GM12874 (cell line): ENCODE data around the gene CNTNAP1.

Experiments
- TF ChIP-seq, protein P1 (sequence below): IDR thresholded peaks from 2 replicates; pipeline ENCODE4 v1.5.1; 2011; ENCODE audit warnings: low read depth, mild to moderate bottlenecking, control low read depth, low read length, moderate library complexity; ENCODE audit not compliant: insufficient read depth

Gene CNTNAP1

DNA sequence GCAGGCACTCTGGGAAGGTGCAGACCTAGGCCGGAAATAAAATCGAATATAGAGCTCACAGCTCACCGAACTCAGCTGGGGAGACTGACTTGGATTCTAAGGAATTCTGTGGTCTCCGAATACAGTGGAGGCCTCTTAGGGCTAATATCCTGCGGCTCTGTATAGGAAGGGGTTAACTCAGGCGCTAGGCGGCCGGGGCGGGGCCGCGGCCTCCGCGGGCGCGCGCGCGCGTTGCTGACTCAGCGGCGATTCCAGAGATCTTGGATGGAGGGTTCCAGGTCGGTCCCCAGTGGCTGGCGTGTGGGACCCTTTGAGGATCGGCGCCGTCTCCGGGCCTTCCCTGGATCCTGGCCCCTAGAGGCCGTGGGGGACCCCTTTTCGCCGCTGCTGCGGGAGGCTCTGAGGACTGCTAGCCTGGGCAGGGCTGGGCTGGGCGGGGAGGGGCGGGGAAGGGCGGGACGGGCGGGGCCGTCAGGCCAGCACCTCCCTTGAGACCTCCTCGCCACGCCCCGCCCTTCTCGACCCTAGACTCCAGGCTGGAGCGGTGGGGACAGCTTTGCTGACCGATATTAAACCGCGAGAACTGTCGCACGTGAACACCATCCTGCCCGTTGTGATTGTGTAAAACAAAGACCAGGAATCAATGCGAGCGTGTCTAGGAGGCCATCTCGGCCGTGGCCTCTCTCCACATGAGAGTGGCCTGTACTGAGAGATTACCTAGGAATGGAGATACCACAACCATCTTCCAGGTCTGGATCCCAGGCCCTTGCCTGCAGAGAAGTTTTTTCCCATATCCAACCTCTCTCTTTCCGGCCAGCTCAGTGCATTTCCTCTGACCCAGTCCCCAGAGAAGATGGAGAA lies 4.2 kb upstream of the CNTNAP1 start:
- TF ChIP-seq, protein P1, sequence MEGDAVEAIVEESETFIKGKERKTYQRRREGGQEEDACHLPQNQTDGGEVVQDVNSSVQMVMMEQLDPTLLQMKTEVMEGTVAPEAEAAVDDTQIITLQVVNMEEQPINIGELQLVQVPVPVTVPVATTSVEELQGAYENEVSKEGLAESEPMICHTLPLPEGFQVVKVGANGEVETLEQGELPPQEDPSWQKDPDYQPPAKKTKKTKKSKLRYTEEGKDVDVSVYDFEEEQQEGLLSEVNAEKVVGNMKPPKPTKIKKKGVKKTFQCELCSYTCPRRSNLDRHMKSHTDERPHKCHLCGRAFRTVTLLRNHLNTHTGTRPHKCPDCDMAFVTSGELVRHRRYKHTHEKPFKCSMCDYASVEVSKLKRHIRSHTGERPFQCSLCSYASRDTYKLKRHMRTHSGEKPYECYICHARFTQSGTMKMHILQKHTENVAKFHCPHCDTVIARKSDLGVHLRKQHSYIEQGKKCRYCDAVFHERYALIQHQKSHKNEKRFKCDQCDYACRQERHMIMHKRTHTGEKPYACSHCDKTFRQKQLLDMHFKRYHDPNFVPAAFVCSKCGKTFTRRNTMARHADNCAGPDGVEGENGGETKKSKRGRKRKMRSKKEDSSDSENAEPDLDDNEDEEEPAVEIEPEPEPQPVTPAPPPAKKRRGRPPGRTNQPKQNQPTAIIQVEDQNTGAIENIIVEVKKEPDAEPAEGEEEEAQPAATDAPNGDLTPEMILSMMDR = no peak

DNA sequence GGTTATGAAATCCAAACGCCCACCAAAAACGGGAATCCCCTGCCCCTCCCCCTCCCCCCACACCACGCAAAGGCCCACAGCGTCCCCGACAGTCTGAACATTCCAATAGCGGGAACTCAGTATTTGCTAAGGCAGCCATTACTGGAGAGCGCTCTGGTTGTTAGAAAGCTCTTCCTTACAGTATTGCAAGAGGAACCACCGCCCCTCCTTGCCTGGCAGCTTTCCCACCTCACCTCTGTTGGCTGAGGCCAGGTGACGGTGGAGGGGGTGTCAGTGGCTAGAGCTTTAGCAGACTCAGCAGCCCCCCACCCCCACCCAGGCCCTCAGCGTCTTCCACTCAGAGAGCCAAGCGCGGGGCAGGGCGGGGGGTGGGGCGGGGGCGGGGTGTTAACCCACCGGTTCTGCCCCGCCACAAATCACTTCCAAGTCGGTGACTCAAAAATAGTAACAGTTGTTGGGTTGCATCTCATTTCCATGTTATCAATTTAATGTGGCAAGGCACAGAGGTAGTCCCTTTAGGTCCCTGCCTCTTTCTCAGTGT lies 3.3 kb upstream of the CNTNAP1 start:
- TF ChIP-seq, protein P1 = no peak

DNA sequence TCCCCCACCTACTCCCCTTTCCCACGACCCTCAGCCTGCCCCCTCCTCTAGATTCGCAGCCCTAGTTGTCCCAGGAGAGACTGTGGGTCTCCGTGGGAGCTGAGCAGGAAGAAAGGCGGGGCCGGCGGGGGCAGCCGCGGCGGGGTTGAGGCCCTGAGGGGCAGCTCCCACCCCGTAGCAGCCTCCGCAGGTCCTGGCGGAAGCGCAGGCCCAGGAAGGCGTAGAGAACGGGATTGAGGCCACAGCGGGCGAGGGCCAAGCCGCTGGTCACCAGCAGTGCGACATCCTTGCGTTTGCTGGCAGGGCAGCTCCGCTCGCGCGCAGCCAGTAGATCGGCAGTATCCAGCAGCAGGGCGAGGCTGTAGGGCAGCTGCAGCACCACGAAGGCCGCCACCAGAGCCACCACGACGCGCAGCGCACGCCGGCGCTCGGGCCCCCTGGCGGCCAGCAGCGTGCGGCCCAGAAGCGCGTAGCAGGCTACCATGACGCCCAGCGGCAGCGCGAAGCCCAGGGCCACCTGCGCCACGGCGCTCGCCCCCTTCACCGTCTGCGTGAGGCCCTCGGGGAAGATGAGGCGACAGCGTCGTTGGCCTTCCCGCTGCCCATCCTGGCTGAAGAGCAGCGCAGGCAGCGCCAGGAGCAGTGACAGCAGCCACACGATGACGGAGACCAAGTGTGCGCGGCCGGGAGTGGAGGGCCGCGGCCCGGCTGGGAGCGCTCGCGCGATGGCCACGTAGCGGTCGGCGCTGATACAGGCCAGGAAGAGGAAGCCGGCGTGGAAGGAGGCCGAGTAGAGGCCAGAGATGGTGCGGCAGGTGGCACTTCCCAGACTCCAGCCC lies 2.6 kb upstream of the CNTNAP1 start:
- TF ChIP-seq, protein P1 = peak; percentile 95

DNA sequence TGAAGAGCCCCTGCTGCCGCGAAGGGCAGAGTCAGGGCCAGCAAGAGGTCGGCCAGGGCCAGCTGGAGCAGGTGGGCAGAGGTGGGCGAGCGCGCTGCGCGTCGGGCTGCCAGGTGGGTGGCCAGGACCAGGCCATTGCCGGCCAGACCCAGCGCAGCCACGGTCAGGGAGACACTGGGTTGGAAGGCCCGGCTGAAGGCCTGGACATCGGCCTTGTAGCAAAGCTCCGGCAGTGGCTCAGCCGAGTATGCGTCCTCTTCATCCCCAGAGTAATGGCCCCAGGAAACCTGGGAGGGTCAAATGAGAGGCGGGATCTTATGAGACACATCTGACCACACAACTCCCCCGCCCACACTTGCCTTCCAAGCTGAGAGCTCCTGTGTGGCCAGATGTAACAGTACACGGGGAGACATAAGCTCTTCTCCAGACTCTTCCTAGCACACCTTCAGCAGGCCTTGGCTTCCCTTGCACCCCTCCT lies 2.0 kb upstream of the CNTNAP1 start:
- TF ChIP-seq, protein P1 = no peak

DNA sequence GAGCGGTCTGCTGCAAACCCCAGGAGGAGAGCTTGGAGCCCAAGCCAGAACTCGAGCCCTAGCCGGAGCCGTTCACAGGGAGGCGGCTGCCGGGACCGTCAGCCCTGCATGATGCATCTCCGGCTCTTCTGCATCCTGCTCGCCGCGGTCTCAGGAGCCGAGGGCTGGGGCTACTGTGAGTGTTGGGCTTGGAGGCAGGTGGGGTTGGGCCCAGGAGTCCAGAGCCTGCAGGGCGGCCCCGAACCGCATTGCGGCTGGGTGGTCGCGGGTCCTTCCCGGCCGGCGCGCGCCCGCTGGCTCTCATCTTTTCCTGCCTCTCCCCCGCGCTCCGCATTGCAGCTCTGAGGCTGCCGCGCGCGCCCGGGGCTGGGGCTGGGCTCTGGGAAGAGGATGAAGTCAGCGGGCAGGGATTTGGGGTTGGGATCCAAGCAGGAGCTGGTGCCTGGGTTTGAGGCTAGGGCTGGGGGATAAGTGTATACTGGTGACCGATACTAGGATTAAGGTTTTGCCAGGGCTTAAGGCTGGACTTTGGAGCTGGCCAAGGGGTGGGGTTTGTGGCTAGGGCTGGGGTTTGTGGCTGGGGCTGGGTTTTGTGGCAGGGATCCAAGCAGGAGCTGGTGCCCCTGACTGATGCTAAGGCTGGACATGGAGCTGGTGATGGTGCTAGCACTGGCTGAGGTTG lies 532 bp downstream of the CNTNAP1 start:
- TF ChIP-seq, protein P1 = no peak

DNA sequence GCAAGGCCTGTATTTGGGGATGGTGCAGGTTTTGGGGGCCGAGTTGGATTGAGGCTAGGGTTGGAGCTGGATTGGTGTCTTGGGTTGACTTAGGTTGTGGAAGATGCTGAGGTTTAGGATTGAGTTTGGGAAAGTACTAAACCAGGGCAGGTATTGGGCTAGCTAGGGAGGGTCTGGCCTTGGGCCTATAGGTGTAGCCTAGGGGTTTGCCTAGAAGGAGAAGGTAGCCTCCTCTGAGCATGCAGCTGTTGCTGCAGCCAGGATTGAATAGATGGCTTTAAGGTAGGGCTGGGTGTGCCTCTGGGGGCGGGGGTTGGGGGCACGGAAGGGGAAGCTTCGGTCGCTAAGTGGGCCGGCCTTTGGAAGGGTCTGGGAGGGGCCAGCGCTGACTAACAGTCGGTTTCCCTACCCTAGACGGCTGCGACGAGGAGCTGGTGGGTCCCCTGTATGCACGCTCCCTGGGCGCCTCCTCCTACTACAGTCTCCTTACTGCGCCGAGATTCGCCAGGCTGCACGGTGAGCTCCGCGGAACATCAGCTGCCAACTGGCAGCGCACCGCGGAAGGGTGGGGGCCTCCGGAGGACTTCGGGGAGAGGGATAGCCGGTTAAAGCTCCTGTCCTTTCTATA lies 1.2 kb downstream of the CNTNAP1 start:
- TF ChIP-seq, protein P1 = no peak
